Nephron (organoid): ENCODE results near the gene THADA.

ENCODE experiments used
- H3K27ac Mint-ChIP-seq, 3 experiments: 2 replicates each; pipeline ENCODE4 v1.8.0; 2020; ENCODE audit warnings: mixed read lengths in 3 of 3, mild to moderate bottlenecking in 2 of 3, moderate library complexity in 1 of 3
- H3K27me3 Mint-ChIP-seq: 2 replicates; pipeline ENCODE4 v1.8.0; 2021; ENCODE audit warnings: low read depth, mild to moderate bottlenecking, moderate library complexity, mixed read lengths
- H3K36me3 Mint-ChIP-seq: 2 replicates; pipeline ENCODE4 v1.8.0; 2020; ENCODE audit warnings: low read depth, mixed read lengths
- H3K4me1 Mint-ChIP-seq: 2 replicates; pipeline ENCODE4 v1.8.0; 2020; ENCODE audit warnings: mixed read lengths
- H3K4me3 Mint-ChIP-seq, 3 experiments: 2 replicates each; pipeline ENCODE4 v1.8.0; 2020; ENCODE audit warnings: mild to moderate bottlenecking in 3 of 3, mixed read lengths in 3 of 3, moderate library complexity in 2 of 3
- H3K9me3 Mint-ChIP-seq: 2 replicates; pipeline ENCODE4 v1.8.0; 2020; ENCODE audit warnings: mixed read lengths
- TF ChIP-seq, protein P1 (sequence below), 3 experiments: fragments of 200-600 bp; sonication (generic); IDR thresholded peaks; one replicate each; pipeline ENCODE4 v1.5.0; 2021; ENCODE audit warnings: antibody characterized with exemption in 3 of 3; ENCODE audit not compliant: unreplicated experiment in 3 of 3

THADA gene

GRCh38 chr2:43225788-43226557 is 369.9 kb downstream of the THADA start:
- Mint-ChIP-seq H3K4me1 (peaks cover 45% of the 10 kb centered on the region), H3K27ac (peak overlapping the region; percentile 79 to 100 (median 94)), H3K4me3 (peak overlapping the region; percentile 92 to 99 (median 94)), H3K36me3 (peaks cover 26% of the 10 kb centered on the region), H3K9me3 (no peaks in the 10 kb centered on the region), H3K27me3 (no peaks in the 10 kb centered on the region)
- TF ChIP-seq, protein P1, sequence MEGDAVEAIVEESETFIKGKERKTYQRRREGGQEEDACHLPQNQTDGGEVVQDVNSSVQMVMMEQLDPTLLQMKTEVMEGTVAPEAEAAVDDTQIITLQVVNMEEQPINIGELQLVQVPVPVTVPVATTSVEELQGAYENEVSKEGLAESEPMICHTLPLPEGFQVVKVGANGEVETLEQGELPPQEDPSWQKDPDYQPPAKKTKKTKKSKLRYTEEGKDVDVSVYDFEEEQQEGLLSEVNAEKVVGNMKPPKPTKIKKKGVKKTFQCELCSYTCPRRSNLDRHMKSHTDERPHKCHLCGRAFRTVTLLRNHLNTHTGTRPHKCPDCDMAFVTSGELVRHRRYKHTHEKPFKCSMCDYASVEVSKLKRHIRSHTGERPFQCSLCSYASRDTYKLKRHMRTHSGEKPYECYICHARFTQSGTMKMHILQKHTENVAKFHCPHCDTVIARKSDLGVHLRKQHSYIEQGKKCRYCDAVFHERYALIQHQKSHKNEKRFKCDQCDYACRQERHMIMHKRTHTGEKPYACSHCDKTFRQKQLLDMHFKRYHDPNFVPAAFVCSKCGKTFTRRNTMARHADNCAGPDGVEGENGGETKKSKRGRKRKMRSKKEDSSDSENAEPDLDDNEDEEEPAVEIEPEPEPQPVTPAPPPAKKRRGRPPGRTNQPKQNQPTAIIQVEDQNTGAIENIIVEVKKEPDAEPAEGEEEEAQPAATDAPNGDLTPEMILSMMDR (IDR thresholded peaks at IDR 0.05; ENCODE audit: unreplicated experiment in 3 of 3), result no peak

DNA sequence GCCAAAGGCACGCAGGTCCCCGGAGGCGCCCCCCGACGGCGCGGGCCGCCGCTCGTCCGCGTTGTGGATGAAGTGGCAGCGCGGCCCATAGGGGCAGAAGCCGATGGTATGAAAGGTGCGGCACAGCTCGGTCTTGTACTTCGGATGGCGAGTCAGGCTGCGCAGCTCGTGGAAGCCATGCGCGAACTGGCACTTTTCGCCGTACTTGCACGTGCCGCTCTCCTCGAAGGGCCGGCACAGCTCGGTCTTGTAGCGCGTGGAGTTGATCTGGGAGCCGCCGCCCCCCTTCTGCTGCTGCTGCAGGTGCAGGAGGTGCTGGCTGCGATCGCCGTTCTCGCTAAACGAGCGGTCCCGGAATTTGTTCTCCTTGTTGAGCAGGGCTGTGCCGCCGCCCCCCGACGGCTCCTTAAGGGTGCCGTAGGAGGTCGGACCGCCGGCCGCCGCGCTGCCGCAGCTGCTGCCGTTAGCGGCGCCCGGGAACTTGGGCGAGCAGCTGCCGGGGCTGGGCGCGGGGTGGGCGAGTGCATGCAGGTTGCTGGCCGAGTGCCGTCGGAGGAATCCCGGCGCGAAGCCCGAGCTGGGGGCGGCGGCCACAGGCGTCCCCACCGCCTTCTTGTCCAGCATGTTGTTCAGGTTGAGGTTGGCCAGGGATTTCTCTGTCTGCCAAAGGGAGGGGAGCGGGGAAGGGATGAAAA is 370.6 kb downstream of the THADA start:
- Mint-ChIP-seq H3K36me3 (peaks cover 22% of the 10 kb centered on the region), H3K4me1 (peaks cover 45% of the 10 kb centered on the region), H3K4me3 (peak overlapping the region; percentile 92 to 99 (median 94)), H3K27me3 (no peaks in the 10 kb centered on the region), H3K9me3 (no peaks in the 10 kb centered on the region), H3K27ac (peak overlapping the region; percentile 79 to 100 (median 94))
- TF ChIP-seq, protein P1 (IDR thresholded peaks at IDR 0.05; ENCODE audit: unreplicated experiment in 3 of 3), result no peak

GRCh38 chr2:43224571-43225092 is 371.2 kb downstream of the THADA start:
- Mint-ChIP-seq H3K36me3 (peaks cover 20% of the 10 kb centered on the region), H3K4me1 (peaks cover 47% of the 10 kb centered on the region), H3K9me3 (no peaks in the 10 kb centered on the region), H3K27me3 (no peaks in the 10 kb centered on the region), H3K27ac (peak overlapping the region; percentile 98 to 100 (median 99)), H3K4me3 (peak overlapping the region; percentile 96 to 99 (median 98))
- TF ChIP-seq, protein P1 (IDR thresholded peaks at IDR 0.05; ENCODE audit: unreplicated experiment in 3 of 3), result no peak

DNA sequence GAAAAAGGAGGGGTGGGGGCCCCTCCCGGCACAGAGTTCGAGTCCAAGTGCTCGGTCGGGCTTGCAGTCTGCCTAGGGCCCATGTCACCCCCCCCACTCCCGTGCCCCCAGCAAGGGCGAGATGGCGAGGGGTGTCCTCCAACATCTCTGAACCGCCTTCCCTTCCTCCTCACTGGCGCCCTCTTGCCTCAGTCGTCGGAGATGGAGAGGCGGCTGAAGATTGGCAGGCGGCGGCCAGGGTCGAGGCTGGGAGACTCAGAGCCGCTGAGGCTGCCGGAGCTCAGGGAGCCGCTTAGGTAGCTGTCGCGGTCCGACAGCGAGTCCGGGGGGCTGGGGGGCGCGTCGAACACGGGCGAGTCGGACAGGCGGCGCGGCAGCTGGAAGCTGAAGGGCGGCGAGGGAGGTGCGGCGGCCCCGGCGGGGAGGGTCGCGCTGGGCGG is 371.7 kb downstream of the THADA start:
- Mint-ChIP-seq H3K36me3 (peaks cover 17% of the 10 kb centered on the region), H3K9me3 (no peaks in the 10 kb centered on the region), H3K27ac (peak overlapping the region; percentile 98 to 100 (median 99)), H3K27me3 (no peaks in the 10 kb centered on the region), H3K4me3 (peak overlapping the region; percentile 96 to 99 (median 98)), H3K4me1 (peaks cover 47% of the 10 kb centered on the region)
- TF ChIP-seq, protein P1 (IDR thresholded peaks at IDR 0.05; ENCODE audit: unreplicated experiment in 3 of 3), result peak; percentile 23 to 55 (median 39)

- H3K36me3 Mint-ChIP-seq, result peaks cover 17% of the 10 kb centered on the region
- TF ChIP-seq, protein P1 (IDR thresholded peaks at IDR 0.05; ENCODE audit: unreplicated experiment in 3 of 3), result no peak
- peak overlapping the region; percentile 96 to 99 (median 98) for H3K4me3 Mint-ChIP-seq
- no peaks in the 10 kb centered on the region for H3K9me3 Mint-ChIP-seq
- no peaks in the 10 kb centered on the region for H3K27me3 Mint-ChIP-seq
- H3K4me1 Mint-ChIP-seq, result peaks cover 49% of the 10 kb centered on the region
- H3K27ac Mint-ChIP-seq, result peak overlapping the region; percentile 98 to 100 (median 99)
Measured at GRCh38 chr2:43223521-43224001, 372.3 kb downstream of the THADA start.
